Epithelial cell of proximal tubule (primary cell): ENCODE results near the gene CRELD1. TPM values are rescaled to one million over a fixed set of nuclear protein-coding genes. Genes with fewer than 3 reads are reported as not detected.

Experiments used
- DNase-seq: peaks from one replicate; pipeline ENCODE4 v3.0.0-alpha.2; 2011; ENCODE audit warnings: low read depth
- H3K4me3 ChIP-seq: 2 replicates; pipeline ENCODE4 v1.5.1; 2011; ENCODE audit warnings: low read depth, mild to moderate bottlenecking, low read length
- CTCF ChIP-seq: conservative IDR thresholded peaks from 2 replicates; pipeline ENCODE4 v1.5.1; 2012; ENCODE audit warnings: low read depth, mild to moderate bottlenecking, low read length
- total RNA-seq: library from RNA; depleted of rRNA; stranded (reverse); fragments of >200 nt; gene quantifications from 2 replicates; pipeline ENCODE4 v1.2.3, GENCODE V29; 2015

Gene CRELD1
- total RNA-seq, 1 donor from 2014 or later = 36.6 TPM

GRCh38 chr3:9908286-9908685 lies 25.3 kb upstream of the CRELD1 start:
- no peak for TF ChIP-seq CTCF
- DNase-seq = no peak
- H3K4me3 ChIP-seq = no peak overlapping the region

- TF ChIP-seq CTCF = no peak
- no peak overlapping the region for H3K4me3 ChIP-seq
- DNase-seq = no peak
Measured at GRCh38 chr3:9909221-9910013, 24.2 kb upstream of the CRELD1 start.

GRCh38 chr3:9911863-9912262 lies 21.8 kb upstream of the CRELD1 start:
- DNase-seq = no peak
- TF ChIP-seq CTCF = no peak
- no peak overlapping the region for H3K4me3 ChIP-seq

DNA sequence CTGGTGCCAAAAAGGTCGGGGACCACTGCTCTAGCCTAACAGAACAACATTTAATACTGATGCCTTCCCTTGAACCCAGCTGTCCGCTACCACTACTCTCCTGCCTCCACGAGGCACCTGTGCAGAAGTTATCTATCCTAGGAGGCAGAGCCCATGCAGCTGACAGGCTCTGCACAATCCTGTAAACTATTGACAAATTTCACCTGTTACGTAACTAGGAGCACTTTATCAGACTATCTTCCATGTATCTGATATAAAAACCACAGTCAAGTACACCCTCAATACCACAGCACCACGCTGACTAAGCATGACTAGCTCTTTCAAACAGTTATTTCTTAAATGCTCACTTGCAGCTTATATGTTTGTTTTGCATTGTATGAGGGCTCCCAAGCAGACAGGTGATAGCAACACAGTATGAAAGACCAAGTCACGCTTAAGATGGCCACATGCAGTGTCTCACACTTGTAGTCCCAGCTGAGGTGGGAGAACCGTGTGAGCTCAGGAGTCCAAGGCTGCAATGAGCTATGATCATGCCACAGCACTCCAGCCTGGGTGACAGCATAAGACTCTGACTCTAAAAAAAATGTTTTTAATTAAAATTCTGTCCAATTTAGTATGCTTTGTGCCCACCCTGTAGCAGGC lies 21.2 kb upstream of the CRELD1 start:
- no peak for DNase-seq
- no peak overlapping the region for H3K4me3 ChIP-seq
- TF ChIP-seq CTCF = no peak

DNA sequence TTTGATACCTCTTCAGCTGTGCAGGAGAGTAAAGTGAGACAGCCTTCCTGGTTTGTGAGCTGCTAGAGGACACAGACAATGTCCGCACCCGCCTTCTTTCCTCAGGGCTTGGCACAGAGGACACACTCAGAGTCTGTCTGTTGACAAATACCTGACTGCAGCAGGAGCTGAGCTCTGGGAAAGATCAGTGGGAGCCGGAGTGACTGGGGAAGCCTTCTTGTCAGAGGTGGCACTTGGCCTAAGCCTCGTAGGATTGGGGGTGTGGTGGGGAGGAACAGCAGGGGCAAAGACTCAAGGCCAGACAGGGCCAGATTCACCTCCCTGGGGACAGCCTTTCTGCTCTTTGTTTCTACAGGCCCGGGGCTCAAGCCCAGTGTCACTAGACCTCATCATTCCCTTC lies 20.0 kb upstream of the CRELD1 start:
- DNase-seq = no peak
- TF ChIP-seq CTCF = no peak
- H3K4me3 ChIP-seq = no peak overlapping the region

GRCh38 chr3:9914011-9914410 lies 19.6 kb upstream of the CRELD1 start:
- no peak for TF ChIP-seq CTCF
- DNase-seq = no peak
- H3K4me3 ChIP-seq = no peak overlapping the region
